DOHH2 (cell line): Measurements from ENCODE around the gene KRT74.

Source experiments
- H3F3A ChIP-seq: fragments of 200-600 bp; sonication (generic), shearing (Covaris generic); 2 replicates; pipeline ENCODE4 v1.6.0; 2016; ENCODE audit warnings: antibody characterized with exemption, mild to moderate bottlenecking; ENCODE audit not compliant: control insufficient read depth, insufficient read depth
- H3K27ac ChIP-seq: fragments of 200-600 bp; sonication (generic); 2 replicates; pipeline ENCODE4 v1.5.1; 2014; ENCODE audit warnings: low read depth, mild to moderate bottlenecking, low read length, moderate library complexity
- H3K27me3 ChIP-seq: fragments of 200-600 bp; sonication (generic); 2 replicates; pipeline ENCODE4 v1.6.1; 2014; ENCODE audit warnings: mild to moderate bottlenecking, low read length, mixed read lengths; ENCODE audit not compliant: control insufficient read depth
- H3K36me3 ChIP-seq: fragments of 200-600 bp; sonication (generic); 2 replicates; pipeline ENCODE4 v1.6.1; 2014; ENCODE audit warnings: mild to moderate bottlenecking, low read length, moderate library complexity, mixed read lengths; ENCODE audit not compliant: control insufficient read depth
- H3K4me1 ChIP-seq: fragments of 200-600 bp; sonication (generic); 2 replicates; pipeline ENCODE4 v1.6.1; 2014; ENCODE audit warnings: mild to moderate bottlenecking, low read length, mixed read lengths; ENCODE audit not compliant: control insufficient read depth
- H3K4me2 ChIP-seq: fragments of 200-600 bp; sonication (generic); 2 replicates; pipeline ENCODE4 v1.6.0; 2014; ENCODE audit warnings: mild to moderate bottlenecking, low read length, moderate library complexity
- H3K4me3 ChIP-seq: fragments of 200-600 bp; sonication (generic); 2 replicates; pipeline ENCODE4 v1.5.1; 2014; ENCODE audit warnings: mild to moderate bottlenecking, low read length, mixed read lengths
- H3K79me2 ChIP-seq: fragments of 200-600 bp; sonication (generic); 2 replicates; pipeline ENCODE4 v1.6.1; 2014; ENCODE audit warnings: mild to moderate bottlenecking, low read length, mixed read lengths; ENCODE audit not compliant: control insufficient read depth
- H3K9me2 ChIP-seq: fragments of 200-600 bp; sonication (generic); replicated peaks from 2 replicates; pipeline ENCODE4 v1.6.1; 2014; ENCODE audit warnings: mild to moderate bottlenecking, low read length, mixed read lengths; ENCODE audit not compliant: control insufficient read depth
- H3K9me3 ChIP-seq: fragments of 200-600 bp; sonication (generic); 2 replicates; pipeline ENCODE4 v1.6.1; 2014; ENCODE audit warnings: antibody characterized with exemption, low read length, mixed read lengths; ENCODE audit not compliant: control insufficient read depth, insufficient read depth
- H4K20me1 ChIP-seq: fragments of 200-600 bp; sonication (generic); 2 replicates; pipeline ENCODE4 v1.6.0; 2014; ENCODE audit warnings: low read depth, mild to moderate bottlenecking, antibody characterized with exemption, low read length, moderate library complexity; ENCODE audit not compliant: control insufficient read depth, insufficient read depth
- CTCF ChIP-seq: fragments of 200-600 bp; sonication (generic); IDR thresholded peaks from one replicate; pipeline ENCODE4 v1.5.1; 2014; ENCODE audit warnings: antibody characterized with exemption, mild to moderate bottlenecking, low read depth, low read length; ENCODE audit not compliant: poor library complexity, severe bottlenecking
- EZH2phosphoT487 ChIP-seq: fragments of 200-600 bp; sonication (generic); IDR thresholded peaks from 2 replicates; pipeline ENCODE4 v1.6.1; 2017; ENCODE audit warnings: borderline replicate concordance, mild to moderate bottlenecking, antibody characterized with exemption, low read length, moderate library complexity, mixed read lengths

KRT74 gene

GRCh38 chr12:52608161-52608560 lies 34.5 kb upstream of the KRT74 start:
- no peak overlapping the region for H3K4me3 ChIP-seq
- no peak overlapping the region for H3K27ac ChIP-seq
- no peaks in the 10 kb centered on the region for H4K20me1 ChIP-seq
- TF ChIP-seq CTCF (no peak), EZH2phosphoT487 (no peak)
- H3K79me2 ChIP-seq = no peaks in the 10 kb centered on the region
- peaks cover 10% of the 10 kb centered on the region for H3K27me3 ChIP-seq
- H3K4me1 ChIP-seq = no peaks in the 10 kb centered on the region
- no peaks in the 10 kb centered on the region for H3K9me3 ChIP-seq
- no peaks in the 10 kb centered on the region for H3K36me3 ChIP-seq
- no peaks in the 10 kb centered on the region for H3K9me2 ChIP-seq
- H3F3A ChIP-seq = no peaks in the 10 kb centered on the region
- no peak overlapping the region for H3K4me2 ChIP-seq

GRCh38 chr12:52607314-52607713 lies 33.7 kb upstream of the KRT74 start:
- Histone ChIP-seq H3K4me2 (no peak overlapping the region), H3K79me2 (no peaks in the 10 kb centered on the region), H3F3A (no peaks in the 10 kb centered on the region), H4K20me1 (no peaks in the 10 kb centered on the region), H3K9me3 (no peaks in the 10 kb centered on the region), H3K4me3 (no peak overlapping the region), H3K27ac (no peak overlapping the region), H3K27me3 (peaks cover 10% of the 10 kb centered on the region), H3K9me2 (no peaks in the 10 kb centered on the region), H3K4me1 (no peaks in the 10 kb centered on the region), H3K36me3 (no peaks in the 10 kb centered on the region)
- TF ChIP-seq EZH2phosphoT487 (no peak), CTCF (no peak)

GRCh38 chr12:52606581-52607218 lies 33.1 kb upstream of the KRT74 start:
- H3K4me3 ChIP-seq = no peak overlapping the region
- no peak overlapping the region for H3K27ac ChIP-seq
- no peaks in the 10 kb centered on the region for H3K79me2 ChIP-seq
- no peaks in the 10 kb centered on the region for H3K4me1 ChIP-seq
- no peak for TF ChIP-seq CTCF
- no peak for TF ChIP-seq EZH2phosphoT487
- H3K36me3 ChIP-seq = no peaks in the 10 kb centered on the region
- no peak overlapping the region for H3K4me2 ChIP-seq
- no peaks in the 10 kb centered on the region for H3K9me3 ChIP-seq
- H4K20me1 ChIP-seq = no peaks in the 10 kb centered on the region
- peaks cover 5% of the 10 kb centered on the region for H3K27me3 ChIP-seq
- no peaks in the 10 kb centered on the region for H3K9me2 ChIP-seq
- no peaks in the 10 kb centered on the region for H3F3A ChIP-seq
